Measurements from ENCODE around the gene TFAP2A. TPM values are rescaled to one million over a fixed set of nuclear protein-coding genes. Genes with fewer than 3 reads are reported as not detected.

The TFAP2A gene
- total RNA-seq, 1 experiment from 2014 or later: 87.4 TPM

- Mint-ChIP-seq H3K4me3 (ENCODE audit: unreplicated experiment) (peak overlapping the region; percentile 94), H3K36me3 (ENCODE audit: insufficient read depth, unreplicated experiment) (peaks cover 100% of the 10 kb centered on the region), H3K27me3 (ENCODE audit: insufficient read depth, unreplicated experiment) (no peaks in the 10 kb centered on the region), H3K27ac (ENCODE audit: low read depth, unreplicated experiment) (peak overlapping the region; percentile 99), H3K9me3 (ENCODE audit: unreplicated experiment) (no peaks in the 10 kb centered on the region), H3K4me1 (ENCODE audit: insufficient read depth, unreplicated experiment) (peaks cover 63% of the 10 kb centered on the region)
- CTCF ChIA-PET: interaction anchor here (0.6 to 4.2 kb wide), 11 partner anchors 9 to 992 kb away, joined by 3 to 41 read pairs (median 3); partner anchors contain the start of gene TFAP2A
- no TSS peak for BruUV-seq (replicated peaks)
- no peak for TF ChIP-seq CTCF (IDR thresholded peaks at IDR 0.05; ENCODE audit: unreplicated experiment)
- POLR2A ChIA-PET: interaction anchor here (0.5 to 13.2 kb wide), 20 partner anchors 9 to 1440 kb away, joined by 3 to 575 read pairs (median 6); partner anchors contain the start of genes TFAP2A and TMEM14C
- DNase-seq (ENCODE audit: unreplicated experiment): peak; percentile 35
- intact Hi-C loops (cut with micrococcal nuclease): loop anchor here (2.0 to 10.0 kb wide), 3 partner anchors 231 to 761 kb away; no protein-coding TSS in a partner anchor
Observed at GRCh38 chr6:10405513-10405900, 9.4 kb downstream of the TFAP2A start.

GRCh38 chr6:10404799-10405512 is 9.9 kb downstream of the TFAP2A start:
- H3K4me1 Mint-ChIP-seq (ENCODE audit: insufficient read depth, unreplicated experiment): peaks cover 68% of the 10 kb centered on the region
- BruUV-seq (replicated peaks): TSS peak; percentile 76
- intact Hi-C loops (cut with micrococcal nuclease): loop anchor here (1.0 to 10.0 kb wide), 6 partner anchors 93 to 760 kb away; no protein-coding TSS in a partner anchor
- ChIA-PET POLR2A (interaction anchor here (0.5 to 13.2 kb wide), 18 partner anchors 9 to 1424 kb away, joined by 3 to 575 read pairs (median 8); partner anchors contain the start of gene TFAP2A), CTCF (interaction anchor here (0.7 to 4.2 kb wide), 10 partner anchors 8 to 992 kb away, joined by 3 to 41 read pairs (median 3); partner anchors contain the start of gene TFAP2A)
- DNase-seq (ENCODE audit: unreplicated experiment): no peak
- no peaks in the 10 kb centered on the region for H3K9me3 Mint-ChIP-seq (ENCODE audit: unreplicated experiment)
- peak overlapping the region; percentile 94 for H3K4me3 Mint-ChIP-seq (ENCODE audit: unreplicated experiment)
- no peak for TF ChIP-seq CTCF (IDR thresholded peaks at IDR 0.05; ENCODE audit: unreplicated experiment)
- H3K27ac Mint-ChIP-seq (ENCODE audit: low read depth, unreplicated experiment): peak overlapping the region; percentile 99
- H3K27me3 Mint-ChIP-seq (ENCODE audit: insufficient read depth, unreplicated experiment): no peaks in the 10 kb centered on the region
- H3K36me3 Mint-ChIP-seq (ENCODE audit: insufficient read depth, unreplicated experiment): peaks cover 100% of the 10 kb centered on the region

DNA sequence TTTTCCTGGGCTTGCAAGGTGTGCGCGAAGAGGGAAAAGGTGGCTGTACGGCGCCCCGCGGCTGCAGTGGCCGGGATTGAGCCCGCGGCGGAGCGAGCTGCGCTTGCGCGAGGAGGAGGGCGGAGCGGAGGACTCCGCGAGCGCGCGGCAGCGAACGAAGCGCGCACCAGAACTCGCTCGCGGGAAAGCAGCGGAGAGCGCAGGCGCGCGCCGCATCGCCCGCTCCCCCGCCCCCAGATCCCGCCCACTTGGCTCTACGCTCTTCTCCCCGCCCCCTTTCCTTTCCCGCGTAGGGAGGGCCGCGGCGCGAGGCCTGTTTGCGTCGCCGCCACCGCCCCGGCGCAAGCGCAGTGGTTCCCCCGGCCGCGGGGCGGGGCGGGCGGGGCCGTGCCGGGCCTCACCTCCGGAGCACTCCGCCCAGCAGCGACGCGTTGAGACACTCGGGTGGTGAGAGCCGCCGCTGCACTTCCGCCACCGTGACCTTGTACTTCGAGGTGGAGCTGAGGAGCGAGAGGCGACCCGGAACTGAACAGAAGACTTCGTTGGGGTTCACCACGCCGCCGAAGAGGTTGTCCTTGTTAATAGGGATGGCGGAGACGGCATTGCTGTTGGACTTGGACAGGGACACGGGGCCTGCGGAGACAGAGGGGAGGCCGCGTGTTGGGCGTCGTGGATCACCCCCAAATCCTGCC is 10.6 kb downstream of the TFAP2A start:
- Mint-ChIP-seq H3K27me3 (ENCODE audit: insufficient read depth, unreplicated experiment) (no peaks in the 10 kb centered on the region), H3K4me1 (ENCODE audit: insufficient read depth, unreplicated experiment) (peaks cover 75% of the 10 kb centered on the region), H3K4me3 (ENCODE audit: unreplicated experiment) (peak overlapping the region; percentile 94), H3K9me3 (ENCODE audit: unreplicated experiment) (no peaks in the 10 kb centered on the region), H3K36me3 (ENCODE audit: insufficient read depth, unreplicated experiment) (peaks cover 100% of the 10 kb centered on the region), H3K27ac (ENCODE audit: low read depth, unreplicated experiment) (peak overlapping the region; percentile 99)
- peak; percentile 97 for DNase-seq (ENCODE audit: unreplicated experiment)
- BruUV-seq (replicated peaks): no TSS peak
- ChIA-PET CTCF (interaction anchor here (1.0 to 4.2 kb wide), 2 partner anchors 11 to 316 kb away, joined by 3 to 41 read pairs; partner anchors contain the start of gene TFAP2A), POLR2A (interaction anchor here (0.6 to 13.2 kb wide), 15 partner anchors 8 to 1776 kb away, joined by 3 to 575 read pairs (median 6); partner anchors contain the start of gene TFAP2A)
- TF ChIP-seq CTCF (IDR thresholded peaks at IDR 0.05; ENCODE audit: unreplicated experiment): peak; percentile 35
- intact Hi-C loops (cut with micrococcal nuclease): loop anchor here (1.0 to 10.0 kb wide), 6 partner anchors 92 to 759 kb away; no protein-coding TSS in a partner anchor
